Measurements from ENCODE around the gene COA6.

Gene COA6

DNA sequence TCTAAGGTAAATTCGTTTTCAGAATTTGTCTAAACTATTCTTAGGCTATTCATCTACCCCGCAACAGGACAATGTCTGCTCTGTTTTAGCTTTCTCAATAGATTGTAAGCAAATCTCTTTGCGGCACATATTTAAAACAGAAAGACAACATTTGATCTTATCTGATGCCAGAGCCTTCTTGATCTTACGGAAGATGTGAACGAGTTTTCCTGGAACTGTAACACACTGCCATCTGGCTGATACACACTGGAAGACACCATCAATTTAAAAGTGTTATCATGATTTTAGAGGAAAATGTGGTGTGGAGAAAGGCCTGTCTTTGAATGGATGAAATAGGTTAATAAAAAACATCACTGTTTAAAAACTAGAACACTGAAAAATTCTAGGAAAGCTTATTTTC, 36.1 kb downstream of the COA6 start:
- no peak overlapping the region for H3K4me2 ChIP-seq (ENCODE audit: low read depth, low read length)
- no peak overlapping the region for H3K4me3 ChIP-seq (ENCODE audit: low read length)
- H3F3A ChIP-seq (ENCODE audit: insufficient read depth, low read length) = no peaks in the 10 kb centered on the region
- no peak for TF ChIP-seq EZH2phosphoT487 (IDR thresholded peaks at IDR 0.05; ENCODE audit: low read length)
- no peak for TF ChIP-seq EZH2 (optimal IDR thresholded peaks at IDR 0.05; ENCODE audit: low read depth, low read length)
- TF ChIP-seq, protein P1, sequence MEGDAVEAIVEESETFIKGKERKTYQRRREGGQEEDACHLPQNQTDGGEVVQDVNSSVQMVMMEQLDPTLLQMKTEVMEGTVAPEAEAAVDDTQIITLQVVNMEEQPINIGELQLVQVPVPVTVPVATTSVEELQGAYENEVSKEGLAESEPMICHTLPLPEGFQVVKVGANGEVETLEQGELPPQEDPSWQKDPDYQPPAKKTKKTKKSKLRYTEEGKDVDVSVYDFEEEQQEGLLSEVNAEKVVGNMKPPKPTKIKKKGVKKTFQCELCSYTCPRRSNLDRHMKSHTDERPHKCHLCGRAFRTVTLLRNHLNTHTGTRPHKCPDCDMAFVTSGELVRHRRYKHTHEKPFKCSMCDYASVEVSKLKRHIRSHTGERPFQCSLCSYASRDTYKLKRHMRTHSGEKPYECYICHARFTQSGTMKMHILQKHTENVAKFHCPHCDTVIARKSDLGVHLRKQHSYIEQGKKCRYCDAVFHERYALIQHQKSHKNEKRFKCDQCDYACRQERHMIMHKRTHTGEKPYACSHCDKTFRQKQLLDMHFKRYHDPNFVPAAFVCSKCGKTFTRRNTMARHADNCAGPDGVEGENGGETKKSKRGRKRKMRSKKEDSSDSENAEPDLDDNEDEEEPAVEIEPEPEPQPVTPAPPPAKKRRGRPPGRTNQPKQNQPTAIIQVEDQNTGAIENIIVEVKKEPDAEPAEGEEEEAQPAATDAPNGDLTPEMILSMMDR (IDR thresholded peaks at IDR 0.05; ENCODE audit: low read length) = no peak
- H3K9me2 ChIP-seq (replicated peaks; ENCODE audit: insufficient read depth, low read length) = no peaks in the 10 kb centered on the region
- H3K9me3 ChIP-seq (replicated peaks; ENCODE audit: insufficient read depth, low read length) = no peaks in the 10 kb centered on the region
- H4K20me1 ChIP-seq (ENCODE audit: insufficient read depth, low read length) = no peaks in the 10 kb centered on the region
- H3K27ac ChIP-seq (ENCODE audit: low read length) = no peak overlapping the region
- no peak overlapping the region for H3K9ac ChIP-seq (ENCODE audit: low read length)
- DNase-seq = no peak
- no peak overlapping the region for H2AFZ ChIP-seq (ENCODE audit: low read length)
- H3K79me2 ChIP-seq (ENCODE audit: low read length) = no peaks in the 10 kb centered on the region
- no peaks in the 10 kb centered on the region for H3K36me3 ChIP-seq (replicated peaks; ENCODE audit: insufficient read depth, low read length)
- H3K27me3 ChIP-seq (replicated peaks; ENCODE audit: insufficient read depth, low read length) = no peaks in the 10 kb centered on the region
- H3K4me1 ChIP-seq (ENCODE audit: low read length) = no peaks in the 10 kb centered on the region

DNA sequence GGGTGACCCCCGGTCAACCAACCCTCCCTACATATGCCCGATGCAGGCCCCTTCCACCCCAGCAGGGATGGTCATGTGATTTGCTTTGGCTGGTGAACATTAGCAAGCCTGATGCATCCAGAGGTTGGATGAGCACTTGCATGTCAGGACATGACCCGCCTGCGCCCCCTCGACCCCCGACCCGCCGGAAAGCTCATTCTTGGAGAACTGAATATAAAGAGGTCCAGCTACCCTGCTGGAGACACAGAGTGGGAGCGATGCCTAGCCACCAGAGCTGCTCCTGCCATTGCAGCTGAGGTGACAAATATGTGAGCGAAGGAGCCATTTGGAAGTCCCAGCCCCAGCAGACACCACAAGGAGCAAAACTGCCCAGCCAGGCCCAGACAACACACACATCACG, 39.6 kb downstream of the COA6 start:
- H3K4me1 ChIP-seq (ENCODE audit: low read length) = no peaks in the 10 kb centered on the region
- no peak overlapping the region for H3K27ac ChIP-seq (ENCODE audit: low read length)
- no peaks in the 10 kb centered on the region for H3K9me2 ChIP-seq (replicated peaks; ENCODE audit: insufficient read depth, low read length)
- H3K9ac ChIP-seq (ENCODE audit: low read length) = no peak overlapping the region
- no peak overlapping the region for H2AFZ ChIP-seq (ENCODE audit: low read length)
- no peak overlapping the region for H3K4me2 ChIP-seq (ENCODE audit: low read depth, low read length)
- no peaks in the 10 kb centered on the region for H3K9me3 ChIP-seq (replicated peaks; ENCODE audit: insufficient read depth, low read length)
- no peaks in the 10 kb centered on the region for H3F3A ChIP-seq (ENCODE audit: insufficient read depth, low read length)
- no peaks in the 10 kb centered on the region for H3K27me3 ChIP-seq (replicated peaks; ENCODE audit: insufficient read depth, low read length)
- DNase-seq = no peak
- no peaks in the 10 kb centered on the region for H3K36me3 ChIP-seq (replicated peaks; ENCODE audit: insufficient read depth, low read length)
- H3K4me3 ChIP-seq (ENCODE audit: low read length) = no peak overlapping the region
- H4K20me1 ChIP-seq (ENCODE audit: insufficient read depth, low read length) = no peaks in the 10 kb centered on the region
- H3K79me2 ChIP-seq (ENCODE audit: low read length) = no peaks in the 10 kb centered on the region
- no peak for TF ChIP-seq EZH2 (optimal IDR thresholded peaks at IDR 0.05; ENCODE audit: low read depth, low read length)
- no peak for TF ChIP-seq EZH2phosphoT487 (IDR thresholded peaks at IDR 0.05; ENCODE audit: low read length)
- TF ChIP-seq, protein P1 (IDR thresholded peaks at IDR 0.05; ENCODE audit: low read length) = no peak

DNA sequence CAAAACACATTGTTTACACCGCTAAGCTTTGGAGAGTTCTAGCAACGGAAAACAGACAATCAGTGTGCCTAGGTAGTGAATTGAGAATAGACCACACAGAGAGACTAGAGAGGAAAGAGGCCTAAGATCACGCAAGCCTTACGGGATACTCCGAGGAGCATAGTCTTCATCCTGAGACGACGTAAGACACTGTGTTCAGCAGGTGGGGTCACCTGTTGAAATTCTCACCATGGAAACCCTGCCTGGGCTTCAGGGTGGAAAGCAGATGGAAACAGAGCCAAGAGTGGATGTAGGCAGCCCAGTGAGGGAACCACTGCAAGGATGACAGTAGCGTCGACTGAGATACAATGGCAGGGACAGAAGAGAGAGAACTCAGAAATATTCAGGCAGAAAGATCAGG, 40.2 kb downstream of the COA6 start:
- no peaks in the 10 kb centered on the region for H3F3A ChIP-seq (ENCODE audit: insufficient read depth, low read length)
- H3K27me3 ChIP-seq (replicated peaks; ENCODE audit: insufficient read depth, low read length) = no peaks in the 10 kb centered on the region
- no peaks in the 10 kb centered on the region for H3K4me1 ChIP-seq (ENCODE audit: low read length)
- no peak overlapping the region for H3K4me2 ChIP-seq (ENCODE audit: low read depth, low read length)
- no peaks in the 10 kb centered on the region for H3K9me2 ChIP-seq (replicated peaks; ENCODE audit: insufficient read depth, low read length)
- H4K20me1 ChIP-seq (ENCODE audit: insufficient read depth, low read length) = no peaks in the 10 kb centered on the region
- H3K36me3 ChIP-seq (replicated peaks; ENCODE audit: insufficient read depth, low read length) = no peaks in the 10 kb centered on the region
- H3K9me3 ChIP-seq (replicated peaks; ENCODE audit: insufficient read depth, low read length) = no peaks in the 10 kb centered on the region
- no peak overlapping the region for H3K4me3 ChIP-seq (ENCODE audit: low read length)
- no peak for DNase-seq
- TF ChIP-seq EZH2 (optimal IDR thresholded peaks at IDR 0.05; ENCODE audit: low read depth, low read length) (no peak), EZH2phosphoT487 (IDR thresholded peaks at IDR 0.05; ENCODE audit: low read length) (no peak)
- TF ChIP-seq, protein P1 (IDR thresholded peaks at IDR 0.05; ENCODE audit: low read length) = no peak
- no peak overlapping the region for H2AFZ ChIP-seq (ENCODE audit: low read length)
- H3K27ac ChIP-seq (ENCODE audit: low read length) = no peak overlapping the region
- no peak overlapping the region for H3K9ac ChIP-seq (ENCODE audit: low read length)
- no peaks in the 10 kb centered on the region for H3K79me2 ChIP-seq (ENCODE audit: low read length)
